K562 (cell line): ENCODE data around the gene NMRK1. TPM values are rescaled to one million over a fixed set of nuclear protein-coding genes. Genes with fewer than 3 reads are reported as not detected.

Source experiments
- ATAC-seq: fragments of 200-7000 bp; cut with Tn5 transposase; 3 replicates; pipeline ENCODE4 v1.9.1; 2020; ENCODE audit warnings: moderate library complexity
- BruUV-seq: library from RNA; stranded (reverse); fragments of 400-500 nt; replicated peaks from 2 replicates; lab custom pipeline; 2021; lab: Mats Ljungman, UMichigan
- CTCF ChIA-PET: fragments of 300-600 bp; formaldehyde crosslinking; extraction: SDS; loops from one replicate; lab custom pipeline; 2021; ENCODE audit warnings: low intra/inter-chr PET ratio; lab: Yijun Ruan, JAX
- POLR2A ChIA-PET: fragments of 300-600, 350-650 bp; sonication (Branson Sonifier 250); formaldehyde crosslinking; extraction: SDS; loops from one replicate; lab custom pipeline; 2021; ENCODE audit warnings: antibody characterized with exemption, inconsistent platforms; lab: Yijun Ruan, JAX
- DNase-seq, 4 experiments: peaks; one replicate each; pipeline versions ENCODE4 v3.0.0 to v3.0.0-alpha.2; 2011 to 2018; ENCODE audit warnings: low spot score in 3 of 4, mixed read lengths in 3 of 4; ENCODE audit errors: extremely low read depth in 1 of 4
- FAIRE-seq: peaks from 2 replicates; lab custom pipeline; 2011; peaks lifted over from hg19 to GRCh38; lab: Jason Lieb, UNC
- H2AFZ ChIP-seq: 2 replicates; pipeline ENCODE4 v1.6.0; 2011; ENCODE audit warnings: low read depth, low read length, control low read depth, inconsistent platforms
- H3K27ac ChIP-seq: fragments of 200-600 bp; 3 replicates; pipeline ENCODE4 v1.8.0; 2011; ENCODE audit warnings: low read depth, mild to moderate bottlenecking, control low read depth, inconsistent platforms, low read length, moderate library complexity, mixed read lengths; ENCODE audit errors: extremely low read depth
- H3K27me3 ChIP-seq, 2 experiments: fragments of 300-600 bp in 1 of 2; 2 replicates in 1 of 2; 3 replicates in 1 of 2; pipeline versions ENCODE4 v1.6.0 to v1.8.0; 2011; ENCODE audit warnings: inconsistent platforms in 2 of 2, low read length in 2 of 2, mild to moderate bottlenecking in 1 of 2, mixed read lengths in 1 of 2, moderate library complexity in 1 of 2; ENCODE audit not compliant: control insufficient read depth in 2 of 2, insufficient read depth in 2 of 2
- H3K36me3 ChIP-seq: fragments of 300-600 bp; 3 replicates; pipeline ENCODE4 v1.8.0; 2011; ENCODE audit warnings: mild to moderate bottlenecking, low read length, inconsistent platforms; ENCODE audit not compliant: control insufficient read depth, insufficient read depth
- H3K4me1 ChIP-seq, 2 experiments: fragments of 200-600 bp in 1 of 2; replicated peaks in 1 of 2; 2 replicates in 1 of 2; 3 replicates in 1 of 2; pipeline versions ENCODE4 v1.5.1 to v1.8.0; 2011; ENCODE audit warnings: inconsistent platforms in 2 of 2, low read length in 2 of 2, mild to moderate bottlenecking in 1 of 2, mixed read lengths in 1 of 2, moderate library complexity in 1 of 2; ENCODE audit not compliant: control insufficient read depth in 2 of 2, insufficient read depth in 2 of 2
- H3K4me2 ChIP-seq: 2 replicates; pipeline ENCODE4 v1.6.1; 2011; ENCODE audit warnings: low read length, control low read depth, inconsistent platforms, mixed read lengths; ENCODE audit not compliant: insufficient read depth
- H3K4me3 ChIP-seq: fragments of 200-600 bp; sonication (generic), shearing (Covaris generic); 2 replicates; pipeline ENCODE4 v1.5.1; 2016; ENCODE audit warnings: control low read depth, inconsistent platforms
- H3K79me2 ChIP-seq: fragments of 200-600 bp; 3 replicates; pipeline ENCODE4 v1.8.0; 2011; ENCODE audit warnings: low read length, inconsistent platforms; ENCODE audit not compliant: control insufficient read depth, insufficient read depth
- H3K9ac ChIP-seq, 2 experiments: 2 replicates each; pipeline versions ENCODE4 v1.6.0 to v1.6.1; 2011; ENCODE audit warnings: low read depth in 2 of 2, low read length in 2 of 2, control low read depth in 1 of 2, inconsistent platforms in 1 of 2, mild to moderate bottlenecking in 1 of 2, mixed read lengths in 1 of 2; ENCODE audit not compliant: insufficient read depth in 1 of 2
- H3K9me1 ChIP-seq: one replicate; pipeline ENCODE4 v1.6.0; 2011; ENCODE audit warnings: inconsistent platforms, mild to moderate bottlenecking, low read length, moderate library complexity; ENCODE audit not compliant: control insufficient read depth, insufficient read depth
- H3K9me3 ChIP-seq: replicated peaks from 2 replicates; pipeline ENCODE4 v1.5.1; 2011; ENCODE audit warnings: low read depth, low read length, inconsistent platforms; ENCODE audit not compliant: control insufficient read depth, insufficient read depth
- H4K20me1 ChIP-seq: replicated peaks from 2 replicates; pipeline ENCODE4 v1.6.1; 2011; ENCODE audit warnings: low read length, inconsistent platforms, mixed read lengths; ENCODE audit not compliant: control insufficient read depth, insufficient read depth
- CBFA2T2 ChIP-seq: fragments of 450-650 bp; conservative IDR thresholded peaks from 2 replicates; pipeline ENCODE4 v1.6.1; 2017; ENCODE audit warnings: mild to moderate bottlenecking
- CBFA2T3 ChIP-seq: fragments of 450-650 bp; IDR thresholded peaks from 2 replicates; pipeline ENCODE4 v1.6.1; 2017
- DMBX1 ChIP-seq: fragments of 250-450 bp; sonication (Bioruptor Pico); IDR thresholded peaks from 2 replicates; pipeline ENCODE4 v1.8.0; 2022; ENCODE audit warnings: inconsistent platforms, mild to moderate bottlenecking, moderate library complexity, borderline replicate concordance
- LEF1 ChIP-seq: fragments of 450-650 bp; IDR thresholded peaks from 2 replicates; pipeline ENCODE4 v1.6.1; 2016; ENCODE audit warnings: mild to moderate bottlenecking
- NR1H2 ChIP-seq: sonication (generic); formaldehyde crosslinking; IDR thresholded peaks from 2 replicates; pipeline ENCODE4 v1.4.0; 2020; ENCODE audit warnings: mild to moderate bottlenecking, missing genetic modification reagents
- RHOXF2B ChIP-seq: fragments of 250-450 bp; sonication (Bioruptor Pico); conservative IDR thresholded peaks from 2 replicates; pipeline ENCODE4 v1.5.1; 2021
- RUNX1 ChIP-seq: sonication (generic); IDR thresholded peaks from 2 replicates; pipeline ENCODE4 v1.6.1; 2016; ENCODE audit warnings: antibody characterized with exemption, low read depth
- TCF3 ChIP-seq: sonication (generic); formaldehyde crosslinking; IDR thresholded peaks from 2 replicates; pipeline ENCODE4 v1.4.0; 2020; ENCODE audit warnings: mild to moderate bottlenecking, missing genetic modification reagents
- WHSC1 ChIP-seq: IDR thresholded peaks from one replicate; pipeline ENCODE4 v1.6.1; 2012; ENCODE audit warnings: low read length, control low read depth, inconsistent platforms
- ZNF77 ChIP-seq: fragments of 250-450 bp; sonication (Bioruptor Pico); IDR thresholded peaks from 2 replicates; pipeline ENCODE4 v1.5.0; 2020
- WGBS: fragments of 100-300 bp; shearing (Covaris generic); methylation state at CpG from one replicate; pipeline ENCODE4 v1.1.6; 2016; ENCODE audit warnings: low coverage, mixed read lengths; ENCODE audit not compliant: insufficient coverage; ENCODE audit errors: missing lambda C conversion rate; 5-methylcytosine and 5-hydroxymethylcytosine counted together
- in situ Hi-C: fragments of 300-500 bp; cut with MboI; formaldehyde crosslinking; loops from 4 replicates; pipeline ENCODE4 v1.15.0; 2018; ENCODE audit warnings: inconsistent platforms, mixed read lengths
- intact Hi-C: fragments of 100-400 bp; cut with micrococcal nuclease; formaldehyde crosslinking; loops from 2 replicates; pipeline ENCODE4 v1.14.2; 2022
- polyA plus RNA-seq, 8 experiments: library from polyadenylated mRNA; depleted of rRNA in 4 of 8; stranded (reverse) in 5 of 8; unstranded in 3 of 8; fragments of >200 nt; fragmentation: Nextera tagmentation in 2 of 8; fragmentation: Illumina TruSeq in 1 of 8; extraction: Ambion mirVana in 2 of 8; extraction: Trizol in 1 of 8; gene quantifications; 2 replicates each; pipeline versions ENCODE4 v1.2.1 to v1.2.3, GENCODE V29; 2011 to 2014; ENCODE audit warnings: inconsistent platforms in 1 of 8, missing spikeins in 1 of 8
- total RNA-seq, 7 experiments: library from RNA; depleted of rRNA in 6 of 7; stranded (reverse); fragments of >200 nt in 6 of 7; fragmentation: Illumina TruSeq in 2 of 7; extraction: Trizol in 2 of 7; gene quantifications; 2 replicates each; pipeline versions ENCODE4 v1.2.1 to v1.2.3, GENCODE V29; 2011 to 2021; ENCODE audit warnings: low replicate concordance in 1 of 7
- TF ChIP-seq, protein P1 (sequence below): sonication (generic); formaldehyde crosslinking; IDR thresholded peaks from 2 replicates; pipeline ENCODE4 v1.8.0; 2022; ENCODE audit warnings: missing genetic modification reagents, mild to moderate bottlenecking, borderline replicate concordance
- TF ChIP-seq, protein P2 (sequence below): sonication (generic); formaldehyde crosslinking; IDR thresholded peaks from 2 replicates; pipeline ENCODE4 v1.4.0; 2020; ENCODE audit warnings: mild to moderate bottlenecking, missing genetic modification reagents
- TF ChIP-seq, protein P3 (sequence below): IDR thresholded peaks from 3 replicates; pipeline ENCODE4 v1.6.1; 2011; ENCODE audit warnings: borderline replicate concordance, mild to moderate bottlenecking; ENCODE audit not compliant: insufficient read length, insufficient read depth
- TF ChIP-seq, protein P4 (sequence below), 2 experiments: fragments of 450-650 bp in 1 of 2; IDR thresholded peaks; 2 replicates each; pipeline ENCODE4 v1.6.1; 2011 to 2017; ENCODE audit warnings: low read depth in 2 of 2, antibody characterized with exemption in 1 of 2, borderline replicate concordance in 1 of 2, low read length in 1 of 2, mild to moderate bottlenecking in 1 of 2, mixed read lengths in 1 of 2; ENCODE audit not compliant: control insufficient read depth in 1 of 2

The NMRK1 gene
- total and polyA plus RNA-seq, 9 of the 15 experiments (the other 6 are each of a cell fraction or from before 2014, with no cell fraction given): 1.1 to 3.5 (median 1.7) TPM

DNA sequence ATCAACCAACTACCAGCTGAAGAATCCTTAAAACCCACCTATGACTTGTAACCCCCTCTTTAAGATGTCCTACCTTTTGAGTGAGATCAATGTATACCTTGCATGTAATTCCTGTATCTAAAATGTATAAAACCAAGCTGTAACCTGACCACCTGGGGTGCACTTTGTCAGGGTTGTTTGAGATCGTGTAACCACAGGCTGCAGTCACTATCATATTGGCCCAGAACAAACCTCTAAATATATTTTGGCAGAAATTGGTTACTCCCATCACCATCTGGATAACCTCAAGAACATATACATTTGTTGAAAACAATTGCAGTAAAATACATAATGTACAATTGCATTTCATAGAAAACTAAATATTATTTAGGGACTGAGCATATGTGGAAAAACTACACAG lies 68.3 kb downstream of the NMRK1 start:
- Histone ChIP-seq H4K20me1 (peaks cover 3% of the 10 kb centered on the region; the same call in 1 of the 2 replicates), H3K9ac (no peak overlapping the region), H3K27me3 (no peaks in the 10 kb centered on the region), H3K27ac (no peak overlapping the region), H3K9me3 (no peaks in the 10 kb centered on the region), H3K36me3 (peaks cover 24% of the 10 kb centered on the region), H3K4me2 (no peak overlapping the region), H2AFZ (no peak overlapping the region), H3K9me1 (no peaks in the 10 kb centered on the region), H3K4me1 (peaks cover 0 to 5% of the 10 kb centered on the region in 2 experiments; a peak in 3 of 5 replicates), H3K4me3 (no peak overlapping the region), H3K79me2 (peaks cover 48% of the 10 kb centered on the region)
- BruUV-seq: no TSS peak
- peak in 1 of 4 experiments; percentile 20 for DNase-seq
- in situ Hi-C loops: no loop called here
- POLR2A ChIA-PET: no interaction called here
- 14% methylated on average over 1 of the region's 1 CpG for WGBS
- CTCF ChIA-PET: no interaction called here
- FAIRE-seq: no peak
- intact Hi-C loops: no loop called here
- peak; percentile 52 for ATAC-seq
- peak; percentile 35; the same call in 1 of the 2 replicates for TF ChIP-seq CBFA2T3
- TF ChIP-seq NR1H2: no peak
- TF ChIP-seq, protein P1, sequence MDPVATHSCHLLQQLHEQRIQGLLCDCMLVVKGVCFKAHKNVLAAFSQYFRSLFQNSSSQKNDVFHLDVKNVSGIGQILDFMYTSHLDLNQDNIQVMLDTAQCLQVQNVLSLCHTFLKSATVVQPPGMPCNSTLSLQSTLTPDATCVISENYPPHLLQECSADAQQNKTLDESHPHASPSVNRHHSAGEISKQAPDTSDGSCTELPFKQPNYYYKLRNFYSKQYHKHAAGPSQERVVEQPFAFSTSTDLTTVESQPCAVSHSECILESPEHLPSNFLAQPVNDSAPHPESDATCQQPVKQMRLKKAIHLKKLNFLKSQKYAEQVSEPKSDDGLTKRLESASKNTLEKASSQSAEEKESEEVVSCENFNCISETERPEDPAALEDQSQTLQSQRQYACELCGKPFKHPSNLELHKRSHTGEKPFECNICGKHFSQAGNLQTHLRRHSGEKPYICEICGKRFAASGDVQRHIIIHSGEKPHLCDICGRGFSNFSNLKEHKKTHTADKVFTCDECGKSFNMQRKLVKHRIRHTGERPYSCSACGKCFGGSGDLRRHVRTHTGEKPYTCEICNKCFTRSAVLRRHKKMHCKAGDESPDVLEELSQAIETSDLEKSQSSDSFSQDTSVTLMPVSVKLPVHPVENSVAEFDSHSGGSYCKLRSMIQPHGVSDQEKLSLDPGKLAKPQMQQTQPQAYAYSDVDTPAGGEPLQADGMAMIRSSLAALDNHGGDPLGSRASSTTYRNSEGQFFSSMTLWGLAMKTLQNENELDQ (CRISPR knock-in tag): no peak
- TF ChIP-seq RHOXF2B: no peak
- no peak for TF ChIP-seq RUNX1
- TF ChIP-seq, protein P2, sequence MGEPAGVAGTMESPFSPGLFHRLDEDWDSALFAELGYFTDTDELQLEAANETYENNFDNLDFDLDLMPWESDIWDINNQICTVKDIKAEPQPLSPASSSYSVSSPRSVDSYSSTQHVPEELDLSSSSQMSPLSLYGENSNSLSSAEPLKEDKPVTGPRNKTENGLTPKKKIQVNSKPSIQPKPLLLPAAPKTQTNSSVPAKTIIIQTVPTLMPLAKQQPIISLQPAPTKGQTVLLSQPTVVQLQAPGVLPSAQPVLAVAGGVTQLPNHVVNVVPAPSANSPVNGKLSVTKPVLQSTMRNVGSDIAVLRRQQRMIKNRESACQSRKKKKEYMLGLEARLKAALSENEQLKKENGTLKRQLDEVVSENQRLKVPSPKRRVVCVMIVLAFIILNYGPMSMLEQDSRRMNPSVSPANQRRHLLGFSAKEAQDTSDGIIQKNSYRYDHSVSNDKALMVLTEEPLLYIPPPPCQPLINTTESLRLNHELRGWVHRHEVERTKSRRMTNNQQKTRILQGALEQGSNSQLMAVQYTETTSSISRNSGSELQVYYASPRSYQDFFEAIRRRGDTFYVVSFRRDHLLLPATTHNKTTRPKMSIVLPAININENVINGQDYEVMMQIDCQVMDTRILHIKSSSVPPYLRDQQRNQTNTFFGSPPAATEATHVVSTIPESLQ (CRISPR knock-in tag): no peak
- 0 out of 2 replicates have a peak, but pooled peaks have one; percentile 7 for TF ChIP-seq CBFA2T2
- no peak for TF ChIP-seq DMBX1 (CRISPR knock-in tag)
- TF ChIP-seq WHSC1: no peak
- TF ChIP-seq LEF1: no peak
- peak; percentile 23; the same call in 1 of the 2 replicates for TF ChIP-seq TCF3
- TF ChIP-seq, protein P3, sequence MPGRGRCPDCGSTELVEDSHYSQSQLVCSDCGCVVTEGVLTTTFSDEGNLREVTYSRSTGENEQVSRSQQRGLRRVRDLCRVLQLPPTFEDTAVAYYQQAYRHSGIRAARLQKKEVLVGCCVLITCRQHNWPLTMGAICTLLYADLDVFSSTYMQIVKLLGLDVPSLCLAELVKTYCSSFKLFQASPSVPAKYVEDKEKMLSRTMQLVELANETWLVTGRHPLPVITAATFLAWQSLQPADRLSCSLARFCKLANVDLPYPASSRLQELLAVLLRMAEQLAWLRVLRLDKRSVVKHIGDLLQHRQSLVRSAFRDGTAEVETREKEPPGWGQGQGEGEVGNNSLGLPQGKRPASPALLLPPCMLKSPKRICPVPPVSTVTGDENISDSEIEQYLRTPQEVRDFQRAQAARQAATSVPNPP: no peak
- TF ChIP-seq, protein P4, sequence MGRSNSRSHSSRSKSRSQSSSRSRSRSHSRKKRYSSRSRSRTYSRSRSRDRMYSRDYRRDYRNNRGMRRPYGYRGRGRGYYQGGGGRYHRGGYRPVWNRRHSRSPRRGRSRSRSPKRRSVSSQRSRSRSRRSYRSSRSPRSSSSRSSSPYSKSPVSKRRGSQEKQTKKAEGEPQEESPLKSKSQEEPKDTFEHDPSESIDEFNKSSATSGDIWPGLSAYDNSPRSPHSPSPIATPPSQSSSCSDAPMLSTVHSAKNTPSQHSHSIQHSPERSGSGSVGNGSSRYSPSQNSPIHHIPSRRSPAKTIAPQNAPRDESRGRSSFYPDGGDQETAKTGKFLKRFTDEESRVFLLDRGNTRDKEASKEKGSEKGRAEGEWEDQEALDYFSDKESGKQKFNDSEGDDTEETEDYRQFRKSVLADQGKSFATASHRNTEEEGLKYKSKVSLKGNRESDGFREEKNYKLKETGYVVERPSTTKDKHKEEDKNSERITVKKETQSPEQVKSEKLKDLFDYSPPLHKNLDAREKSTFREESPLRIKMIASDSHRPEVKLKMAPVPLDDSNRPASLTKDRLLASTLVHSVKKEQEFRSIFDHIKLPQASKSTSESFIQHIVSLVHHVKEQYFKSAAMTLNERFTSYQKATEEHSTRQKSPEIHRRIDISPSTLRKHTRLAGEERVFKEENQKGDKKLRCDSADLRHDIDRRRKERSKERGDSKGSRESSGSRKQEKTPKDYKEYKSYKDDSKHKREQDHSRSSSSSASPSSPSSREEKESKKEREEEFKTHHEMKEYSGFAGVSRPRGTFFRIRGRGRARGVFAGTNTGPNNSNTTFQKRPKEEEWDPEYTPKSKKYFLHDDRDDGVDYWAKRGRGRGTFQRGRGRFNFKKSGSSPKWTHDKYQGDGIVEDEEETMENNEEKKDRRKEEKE (IDR thresholded peaks at IDR 0.05; ENCODE audit: borderline replicate concordance in 1 of 2, control insufficient read depth in 1 of 2, low read depth in 2 of 2, low read length in 1 of 2): no peak
- TF ChIP-seq ZNF77: no peak
